NCI-H187 treated with DMSO at 0.1 percent for 48 hours (cell line): ENCODE results near the gene SSBP2.
"Not testable (repeated sequence)": the region's sequence is repeated elsewhere in the genome, so short reads cannot be mapped to it uniquely, and the experiment has no call there.

Experiments used
- DNase-seq: peaks from one replicate; lab custom pipeline; 2025; lab: John Stamatoyannopoulos, UW

SSBP2 gene

DNA sequence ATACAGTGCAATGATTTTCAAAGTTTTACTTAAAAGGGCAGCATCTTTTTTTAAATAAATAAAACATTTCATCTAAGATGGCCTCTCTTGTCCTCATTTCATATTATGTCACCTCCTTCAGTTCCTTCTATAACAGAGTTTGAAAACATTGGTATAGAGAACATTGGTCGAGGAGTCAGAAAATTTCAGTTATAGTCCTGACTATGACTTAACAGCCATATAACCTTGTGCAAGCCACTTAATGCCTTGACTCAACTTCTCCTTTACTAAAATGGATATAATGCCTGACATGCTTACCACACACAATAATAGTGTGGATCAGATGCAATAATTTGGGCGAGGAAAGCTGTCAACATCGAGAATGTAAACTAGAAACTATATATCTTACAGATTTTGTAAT, 22.6 kb downstream of the SSBP2 start:
- no peak for DNase-seq

DNA sequence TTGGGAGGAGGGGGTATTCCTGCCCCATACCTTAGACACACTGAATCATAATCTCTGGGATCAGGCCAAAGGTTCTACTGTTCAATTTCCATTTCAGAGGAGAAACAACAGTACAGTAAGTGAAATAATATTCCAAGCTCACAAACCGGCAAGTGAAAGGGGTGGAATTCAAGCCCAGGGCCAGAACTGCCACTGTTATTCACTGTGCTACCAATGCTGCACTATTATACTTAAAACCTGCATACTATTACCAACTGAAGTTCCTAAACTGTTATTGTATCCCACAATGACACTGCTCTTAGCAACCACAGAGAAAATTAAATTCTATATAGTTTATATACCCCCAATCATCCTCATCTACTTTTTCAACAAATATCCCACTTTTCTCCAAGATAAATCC, 24.6 kb downstream of the SSBP2 start:
- no peak for DNase-seq

- DNase-seq, result no peak
These were observed 26.3 kb downstream of the SSBP2 start for GRCh38 chr5:81724571-81724970.

DNA sequence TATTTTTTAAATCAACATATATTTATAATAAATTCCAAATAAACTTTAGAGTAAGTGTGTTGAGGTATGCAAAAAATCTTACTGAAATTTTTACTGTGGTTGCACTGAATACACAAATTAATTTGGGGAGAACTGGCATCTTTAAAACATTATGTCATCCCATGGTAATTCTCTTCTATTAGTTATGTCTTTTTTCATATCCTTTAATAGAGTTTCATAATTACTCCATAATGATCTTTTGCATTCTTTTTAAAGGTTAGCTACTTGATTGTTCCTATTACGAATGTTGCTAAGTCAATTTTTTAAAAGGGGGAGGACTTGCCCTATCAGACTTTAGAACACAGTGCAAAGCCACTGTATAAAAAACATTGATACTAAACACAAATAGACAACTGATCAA, 26.8 kb downstream of the SSBP2 start:
- no peak for DNase-seq

- no peak for DNase-seq
These were observed 29.8 kb downstream of the SSBP2 start for GRCh38 chr5:81721049-81721448.

DNA sequence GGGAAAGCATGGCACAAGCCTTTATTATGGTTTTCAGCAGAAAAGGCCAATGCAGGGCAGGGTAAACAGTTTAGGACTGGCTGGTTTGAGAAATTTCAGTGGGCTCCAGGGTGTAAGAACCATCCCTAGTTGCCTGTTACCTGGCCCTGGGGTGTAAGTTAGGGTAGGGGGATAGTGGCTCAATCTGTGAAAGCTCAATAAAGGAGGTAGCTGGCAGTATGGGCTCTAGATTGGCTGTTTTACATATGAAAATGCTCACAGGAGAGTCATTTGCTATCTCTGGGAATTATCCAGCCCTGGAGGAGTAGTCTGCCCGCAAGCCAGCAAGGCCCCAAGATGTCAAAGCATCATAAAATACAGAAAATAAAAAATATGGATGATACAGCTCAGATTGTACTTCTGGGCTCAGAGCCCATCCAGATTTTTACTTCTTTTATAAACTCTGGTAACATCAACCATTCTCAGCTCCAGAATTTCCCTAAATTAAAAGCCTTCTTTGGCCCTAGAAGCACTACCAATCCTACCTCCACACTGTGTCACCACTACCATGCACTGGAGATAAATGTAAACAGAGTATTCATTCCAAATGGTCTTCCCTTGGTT, 31.1 kb downstream of the SSBP2 start:
- no peak for DNase-seq

GRCh38 chr5:81718300-81718699, 32.6 kb downstream of the SSBP2 start:
- no peak for DNase-seq

DNA sequence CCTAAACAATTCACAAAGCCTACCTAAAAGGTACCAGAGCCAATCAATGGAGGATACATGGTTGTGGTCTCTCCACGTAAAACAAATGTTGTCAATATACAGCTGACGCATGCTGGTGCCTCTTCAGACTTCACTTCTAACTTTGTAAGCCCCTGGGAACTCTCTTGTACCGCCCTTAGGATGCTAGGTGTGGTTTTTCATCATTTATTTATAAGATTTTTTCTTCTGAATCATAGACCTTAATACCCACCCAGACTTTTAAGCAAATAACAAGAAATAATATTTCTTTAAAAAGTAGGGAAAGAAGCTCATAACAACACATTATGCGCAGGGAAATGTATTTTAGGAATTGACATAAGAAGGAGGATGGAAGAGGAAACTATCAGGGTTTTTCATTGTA, 33.0 kb downstream of the SSBP2 start:
- DNase-seq, result no peak

DNA sequence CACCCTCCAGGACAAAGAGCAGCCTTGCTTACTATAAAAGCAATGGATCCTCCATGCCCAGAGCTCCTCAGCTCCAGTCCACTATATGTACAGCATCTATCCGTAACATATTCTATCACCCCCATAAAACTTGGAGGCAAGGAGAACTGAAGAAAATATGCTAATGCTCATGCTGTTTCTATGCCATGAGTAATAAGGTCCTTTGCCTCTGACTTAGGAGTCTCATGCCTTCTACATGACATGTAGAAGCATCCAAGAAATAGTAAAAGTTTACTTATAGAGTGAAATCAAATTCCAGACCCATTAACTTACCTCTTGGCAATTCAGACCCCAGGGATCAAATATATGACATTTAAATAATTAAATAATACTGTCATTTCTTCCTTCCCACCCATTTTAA, 33.7 kb downstream of the SSBP2 start:
- DNase-seq, result no peak

- not testable (repeated sequence) for DNase-seq
These were observed 36.8 kb downstream of the SSBP2 start for GRCh38 chr5:81714076-81714475.

DNA sequence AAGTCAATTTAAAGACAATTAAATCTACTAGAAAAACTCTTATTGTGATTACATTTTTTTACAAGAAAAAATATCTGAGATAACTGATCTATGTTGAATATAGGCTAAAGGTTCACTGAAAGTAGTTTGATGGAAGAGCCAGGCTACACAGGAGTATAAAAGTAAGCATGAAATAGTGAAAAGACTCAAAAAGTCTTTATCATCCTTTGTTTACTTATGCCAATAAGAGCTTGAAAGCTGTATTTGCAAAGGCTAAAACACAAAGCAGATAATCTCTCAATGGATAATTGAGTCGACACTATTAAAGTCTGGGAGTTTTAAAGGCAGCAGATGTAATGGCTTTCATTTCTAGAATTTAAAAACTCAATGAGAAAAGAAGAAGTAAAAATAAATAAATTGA, 42.0 kb downstream of the SSBP2 start:
- no peak for DNase-seq

GRCh38 chr5:81703840-81704239, 47.1 kb downstream of the SSBP2 start:
- no peak for DNase-seq

- no peak for DNase-seq
These were observed 50.7 kb downstream of the SSBP2 start for GRCh38 chr5:81700166-81700565.

- no peak for DNase-seq
These were observed 52.1 kb downstream of the SSBP2 start for GRCh38 chr5:81698813-81699212.

GRCh38 chr5:81696418-81697397, 54.2 kb downstream of the SSBP2 start:
- no peak for DNase-seq

- no peak for DNase-seq
These were observed 56.2 kb downstream of the SSBP2 start for GRCh38 chr5:81694726-81695125.

DNA sequence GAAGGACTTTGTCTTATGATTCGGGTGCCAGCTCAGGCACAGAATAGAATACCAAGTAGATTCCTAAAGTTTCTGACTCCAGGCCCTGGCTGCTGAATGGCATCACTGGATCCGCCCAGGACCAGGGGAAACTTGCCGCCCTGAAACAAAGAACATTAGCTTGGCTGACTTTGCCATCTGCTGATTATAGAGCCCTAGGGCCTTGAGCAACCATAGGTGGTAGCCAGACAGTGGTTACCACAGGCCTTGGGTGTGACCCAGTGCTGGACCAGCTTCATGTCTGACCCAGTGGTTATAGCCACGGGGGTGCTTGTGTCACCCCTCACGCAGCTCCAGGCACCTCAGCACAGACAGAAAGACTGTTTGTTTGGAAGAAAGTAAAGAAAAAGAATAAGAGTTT, 62.7 kb downstream of the SSBP2 start:
- DNase-seq, result no peak

DNA sequence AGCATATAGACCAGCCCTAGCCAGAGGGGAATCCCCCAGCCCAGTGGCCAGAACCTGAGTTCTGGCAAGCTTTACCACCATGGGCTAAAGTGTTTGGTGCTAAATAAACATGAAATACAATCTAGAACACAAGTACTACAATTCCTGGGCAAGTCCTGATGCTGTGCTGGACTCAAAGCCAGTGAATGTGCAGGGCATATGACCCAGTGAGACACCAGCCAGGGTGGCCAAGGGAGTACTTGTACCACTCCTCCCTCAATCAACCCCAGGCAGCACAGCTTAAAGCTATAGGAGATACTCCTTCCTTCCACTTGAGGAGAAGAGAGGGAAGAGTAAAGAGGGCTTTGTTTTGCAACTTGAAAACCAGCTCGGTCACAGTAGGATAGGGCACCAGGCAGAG, 63.6 kb downstream of the SSBP2 start:
- DNase-seq, result no peak

GRCh38 chr5:81685471-81685870, 65.4 kb downstream of the SSBP2 start:
- DNase-seq, result no peak

DNA sequence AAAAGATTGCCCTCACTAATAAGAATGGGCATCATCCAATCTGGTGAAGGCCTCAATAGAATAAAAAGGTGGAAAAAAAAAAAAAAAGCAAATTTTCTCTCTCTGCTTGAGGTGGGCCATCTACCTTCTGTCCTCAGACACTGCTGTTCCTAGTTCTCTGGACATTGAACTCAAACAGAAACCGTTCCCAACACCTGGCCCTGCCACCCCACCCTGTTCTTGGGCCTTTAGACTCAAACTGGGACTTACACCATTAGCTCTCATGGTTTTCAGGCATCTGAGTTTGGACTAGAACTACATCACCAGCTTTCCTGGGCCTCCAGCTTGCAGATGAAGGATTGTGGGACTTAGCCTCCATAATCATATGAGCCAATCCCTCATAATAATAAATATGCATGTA, 71.0 kb downstream of the SSBP2 start:
- no peak for DNase-seq

DNA sequence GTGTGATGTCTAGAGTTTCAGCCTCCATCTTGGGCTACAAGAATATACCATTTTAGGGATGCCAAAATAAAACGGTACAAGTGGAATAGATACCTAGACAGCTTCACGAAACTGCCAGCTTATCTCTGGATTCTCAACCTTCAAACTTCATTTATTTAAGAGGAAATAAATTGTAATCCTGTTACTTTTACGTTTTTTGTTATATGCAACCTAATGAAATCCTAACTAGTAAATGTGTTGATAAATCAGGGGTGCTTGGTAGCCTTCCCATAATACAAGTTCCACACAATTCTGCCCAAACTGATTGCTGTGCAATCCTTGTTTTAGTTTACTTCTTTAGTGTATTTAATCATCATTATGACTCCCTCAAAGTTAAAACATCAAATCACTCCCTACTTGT, 75.5 kb downstream of the SSBP2 start:
- DNase-seq, result no peak

- DNase-seq, result no peak
These were observed 85.1 kb downstream of the SSBP2 start for GRCh38 chr5:81665795-81666194.

- not testable (repeated sequence) for DNase-seq
These were observed 90.3 kb downstream of the SSBP2 start for GRCh38 chr5:81660624-81661023.

DNA sequence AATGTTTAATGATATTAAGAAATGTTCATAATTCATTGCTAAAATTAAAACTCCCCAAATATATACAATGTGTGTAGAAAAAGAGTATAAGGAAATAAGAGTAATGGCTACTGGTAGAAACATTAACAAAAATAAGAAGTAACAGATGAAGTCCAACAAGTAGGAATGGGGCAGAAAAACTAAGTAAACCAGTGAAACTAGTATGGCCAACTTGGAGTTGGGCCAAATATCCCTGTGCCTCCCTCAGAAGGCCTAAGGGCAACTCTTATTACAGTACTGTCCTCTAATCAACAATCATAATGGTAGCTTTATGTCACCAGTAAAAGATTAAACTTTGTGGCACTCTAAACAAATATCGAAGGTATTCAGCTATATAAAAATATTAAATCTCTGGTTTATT, 93.5 kb downstream of the SSBP2 start:
- DNase-seq, result no peak
